GM04504 (cell line): ENCODE measurements around the gene DACT2.
"Not testable (repeated sequence)": the region's sequence is repeated elsewhere in the genome, so short reads cannot be mapped to it uniquely, and the experiment has no call there.

Source experiments
- DNase-seq: peaks from one replicate; pipeline ENCODE4 v3.0.0-alpha.2; 2012; ENCODE audit warnings: low read depth

DACT2 gene

GRCh38 chr6:168319279-168320111 lies at the start of gene DACT2:
Gene DACT2, minus strand, starts transcription at chr6:168319777. Its CDS starts 144 bp downstream, at chr6:168319633.
- no peak for DNase-seq

- DNase-seq, result no peak
Measured at GRCh38 chr6:168368936-168369335, 49.4 kb upstream of the DACT2 start.

GRCh38 chr6:168368066-168368820 lies 48.7 kb upstream of the DACT2 start:
- DNase-seq, result no peak

- DNase-seq, result no peak
Measured at GRCh38 chr6:168367285-168367751, 47.7 kb upstream of the DACT2 start.

- DNase-seq, result no peak
Measured at GRCh38 chr6:168366473-168366872, 46.9 kb upstream of the DACT2 start.

- no peak for DNase-seq
Measured at GRCh38 chr6:168365422-168366165, 46.0 kb upstream of the DACT2 start.

- DNase-seq, result no peak
Measured at GRCh38 chr6:168364793-168365421, 45.3 kb upstream of the DACT2 start.

- DNase-seq, result no peak
Measured at GRCh38 chr6:168363811-168364792, 44.5 kb upstream of the DACT2 start.

- DNase-seq, result no peak
Measured at GRCh38 chr6:168363302-168363701, 43.7 kb upstream of the DACT2 start.

- DNase-seq, result no peak
Measured at GRCh38 chr6:168362276-168362990, 42.9 kb upstream of the DACT2 start.

GRCh38 chr6:168361766-168362165 lies 42.2 kb upstream of the DACT2 start:
- no peak for DNase-seq

- no peak for DNase-seq
Measured at GRCh38 chr6:168359794-168360193, 40.2 kb upstream of the DACT2 start.

- DNase-seq, result no peak
Measured at GRCh38 chr6:168358842-168359420, 39.4 kb upstream of the DACT2 start.

GRCh38 chr6:168356872-168357271 lies 37.3 kb upstream of the DACT2 start:
- not testable (repeated sequence) for DNase-seq

GRCh38 chr6:168355716-168356522 lies 36.3 kb upstream of the DACT2 start:
- no peak for DNase-seq

- DNase-seq, result no peak
Measured at GRCh38 chr6:168354338-168354737, 34.8 kb upstream of the DACT2 start.

- no peak for DNase-seq
Measured at GRCh38 chr6:168353041-168353440, 33.5 kb upstream of the DACT2 start.

GRCh38 chr6:168352096-168352495 lies 32.5 kb upstream of the DACT2 start:
- DNase-seq, result no peak

- no peak for DNase-seq
Measured at GRCh38 chr6:168349718-168350210, 30.2 kb upstream of the DACT2 start.
